Bronchial epithelial cell (primary cell): ENCODE data around the gene CRNKL1. TPM values are rescaled to one million over a fixed set of nuclear protein-coding genes. Genes with fewer than 3 reads are reported as not detected.

ENCODE experiments used
- DNase-seq: peaks from one replicate; pipeline ENCODE4 v3.0.0-alpha.2; 2010; ENCODE audit warnings: low read depth
- FAIRE-seq: peaks from 2 replicates; lab custom pipeline; 2011; peaks lifted over from hg19 to GRCh38; lab: Jason Lieb, UNC
- H3K27me3 ChIP-seq: 2 replicates; pipeline ENCODE4 v1.5.1; 2011; ENCODE audit warnings: low read length; ENCODE audit not compliant: control insufficient read depth, insufficient read depth
- H3K36me3 ChIP-seq: 2 replicates; pipeline ENCODE4 v1.5.1; 2011; ENCODE audit warnings: low read length; ENCODE audit not compliant: control insufficient read depth, insufficient read depth
- H3K4me3 ChIP-seq: 2 replicates; pipeline ENCODE4 v1.5.1; 2011; ENCODE audit warnings: mild to moderate bottlenecking, low read depth, low read length, control low read depth
- CTCF ChIP-seq: IDR thresholded peaks from 2 replicates; pipeline ENCODE4 v1.5.1; 2011; ENCODE audit warnings: mild to moderate bottlenecking, moderate library complexity, low read length, control low read depth, inconsistent platforms; ENCODE audit not compliant: insufficient read depth, severe bottlenecking
- total RNA-seq: library from RNA; depleted of rRNA; stranded (reverse); fragments of >200 nt; gene quantifications from 2 replicates; pipeline ENCODE4 v1.2.1, GENCODE V29; 2014

CRNKL1 gene
- total RNA-seq, 1 donor from 2014 or later = 14.0 TPM

DNA sequence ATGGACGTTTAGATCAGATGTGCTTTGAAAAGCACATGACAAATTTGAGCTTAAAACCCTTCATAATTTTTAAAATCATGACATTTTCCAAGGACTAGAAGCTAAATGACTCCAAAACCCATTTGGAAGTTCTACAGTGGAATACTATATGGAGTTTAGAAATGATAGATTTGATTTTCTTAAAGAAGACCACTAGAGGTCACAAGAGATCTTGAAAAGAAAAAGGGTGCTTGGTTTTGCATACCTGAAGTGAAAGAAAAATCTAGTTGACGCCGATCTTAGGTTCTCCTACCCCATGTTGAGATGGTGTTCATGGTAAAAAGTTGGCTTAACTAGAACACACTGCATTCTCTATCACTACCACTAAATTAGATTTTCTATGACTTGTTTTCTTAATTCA, 31.5 kb upstream of the CRNKL1 start:
- FAIRE-seq = no peak
- peak; percentile 45 for TF ChIP-seq CTCF
- peak; percentile 51 for DNase-seq
- Histone ChIP-seq H3K4me3 (no peak overlapping the region), H3K36me3 (no peaks in the 10 kb centered on the region), H3K27me3 (peaks cover 2% of the 10 kb centered on the region)

- TF ChIP-seq CTCF = no peak
- Histone ChIP-seq H3K27me3 (peaks cover 2% of the 10 kb centered on the region), H3K4me3 (no peak overlapping the region), H3K36me3 (no peaks in the 10 kb centered on the region)
- DNase-seq (peak; percentile 13), FAIRE-seq (no peak)
These were observed 27.0 kb upstream of the CRNKL1 start for GRCh38 chr20:20079102-20079784.

DNA sequence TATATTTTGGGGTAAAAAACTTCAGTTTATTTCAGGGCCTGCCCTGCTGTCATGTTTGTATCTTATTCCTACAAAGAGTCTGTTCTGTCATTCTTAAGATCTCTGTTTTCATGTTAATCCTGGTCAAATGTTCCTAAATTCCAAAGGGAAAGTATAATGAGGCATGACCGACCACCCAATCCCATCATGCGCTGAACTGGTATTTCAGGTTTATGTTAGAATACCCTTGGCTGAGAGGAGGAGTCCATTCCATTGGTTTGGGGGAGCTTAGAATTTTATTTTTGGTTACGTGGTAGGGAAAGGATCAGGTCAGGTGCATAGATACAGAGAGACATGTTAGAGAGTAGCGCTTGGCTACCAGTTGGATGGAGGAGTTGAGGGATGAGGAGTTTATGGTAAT, 25.8 kb upstream of the CRNKL1 start:
- DNase-seq (no peak), FAIRE-seq (no peak)
- Histone ChIP-seq H3K4me3 (no peak overlapping the region), H3K36me3 (no peaks in the 10 kb centered on the region), H3K27me3 (peaks cover 2% of the 10 kb centered on the region)
- no peak for TF ChIP-seq CTCF

DNA sequence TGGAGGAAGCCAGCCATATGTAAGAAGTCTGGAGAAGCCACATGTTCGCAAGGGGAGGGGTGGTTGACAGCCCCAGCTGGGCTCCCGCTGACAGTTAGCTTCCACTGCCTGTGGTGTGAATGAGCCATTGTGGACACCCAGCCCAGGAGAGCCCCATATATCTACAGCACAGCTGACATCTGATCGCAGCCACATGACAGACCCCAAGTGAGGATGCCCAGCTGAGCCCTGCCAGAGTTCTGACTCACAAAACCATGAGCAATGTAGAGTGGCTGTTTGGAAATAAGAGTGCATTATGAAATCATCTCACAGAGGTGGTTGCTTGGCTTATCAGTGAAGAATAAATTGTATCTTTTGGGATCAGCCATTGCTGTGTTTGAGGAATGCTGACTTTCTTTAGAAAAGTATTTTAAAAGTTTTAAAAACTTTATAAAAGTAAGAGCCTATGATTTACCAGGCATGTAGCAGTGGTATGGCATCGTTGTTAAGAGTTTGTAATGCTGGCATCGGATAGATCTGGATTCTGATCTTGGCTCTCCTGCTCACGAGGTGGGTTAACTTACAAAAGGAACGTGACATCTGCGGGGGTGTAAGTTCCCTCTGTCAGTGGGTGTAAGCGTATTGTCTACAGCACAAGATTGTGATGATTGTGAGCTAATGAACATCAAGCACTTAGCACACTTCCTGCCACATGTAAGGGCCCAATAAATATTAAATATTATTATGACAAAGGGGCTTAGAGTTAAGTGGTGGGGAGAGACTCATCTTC, 24.2 kb upstream of the CRNKL1 start:
- Histone ChIP-seq H3K27me3 (peaks cover 1% of the 10 kb centered on the region), H3K4me3 (no peak overlapping the region), H3K36me3 (no peaks in the 10 kb centered on the region)
- FAIRE-seq (peak; percentile 96), DNase-seq (peak; percentile 59)
- TF ChIP-seq CTCF = no peak

GRCh38 chr20:20075032-20075431, 22.8 kb upstream of the CRNKL1 start:
- no peak for DNase-seq
- no peak for TF ChIP-seq CTCF
- FAIRE-seq = no peak

More at GRCh38 chr20:20075032-20075431, 22.8 kb upstream of the CRNKL1 start:
- Histone ChIP-seq H3K27me3 (no peaks in the 10 kb centered on the region), H3K4me3 (no peak overlapping the region), H3K36me3 (no peaks in the 10 kb centered on the region)
